HG02571 (cell line): ENCODE data around the gene WFDC1.
"Not testable (repeated sequence)": the region's sequence is repeated elsewhere in the genome, so short reads cannot be mapped to it uniquely, and the experiment has no call there.

Experiments used
- ATAC-seq: cut with Tn5 transposase; IDR thresholded peaks from one replicate; pipeline ENCODE4 v1.9.1; 2021; ENCODE audit warnings: mild to moderate bottlenecking, moderate library complexity; ENCODE audit not compliant: unreplicated experiment

The WFDC1 gene

DNA sequence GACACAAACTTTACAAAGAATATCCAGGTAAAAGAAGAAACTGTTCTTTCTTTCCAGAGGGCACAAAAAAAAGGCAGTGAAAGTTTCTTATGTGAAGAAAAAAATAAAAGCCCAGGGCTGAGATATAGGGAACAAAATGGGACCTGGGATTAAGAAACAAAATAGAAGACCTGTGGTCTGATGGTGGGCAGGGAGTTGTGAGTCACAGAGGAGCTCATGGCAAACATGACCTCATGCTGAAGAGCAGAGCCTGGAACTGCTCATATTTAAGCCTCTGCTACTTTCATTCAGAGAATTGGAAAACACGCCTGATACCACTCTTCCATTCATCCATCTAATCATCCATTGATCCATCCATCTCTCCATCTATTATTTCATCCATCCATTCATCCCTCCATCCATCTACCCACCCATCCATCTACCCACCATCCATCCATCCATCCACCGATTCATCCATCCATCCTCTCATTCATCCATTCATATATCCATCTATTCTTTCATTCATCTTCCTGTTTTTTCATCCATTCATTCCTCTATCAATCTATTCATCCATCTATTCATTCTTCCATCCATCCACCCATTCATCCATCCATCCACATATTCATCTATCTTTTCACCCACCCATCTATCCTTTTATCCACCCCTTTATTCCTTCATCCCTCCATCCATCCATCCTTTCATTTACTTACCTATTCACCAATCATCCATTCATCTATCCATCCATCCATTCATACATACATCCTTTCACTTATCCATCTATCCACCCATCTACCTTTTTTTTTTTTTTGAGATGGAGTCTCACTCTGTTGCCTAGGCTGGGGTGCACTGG lies 30.0 kb downstream of the WFDC1 start:
- no peak for ATAC-seq

- no peak for ATAC-seq
Observed at GRCh38 chr16:84326545-84326944, 31.9 kb downstream of the WFDC1 start.

- no peak for ATAC-seq
Observed at GRCh38 chr16:84327926-84328505, 33.3 kb downstream of the WFDC1 start.

DNA sequence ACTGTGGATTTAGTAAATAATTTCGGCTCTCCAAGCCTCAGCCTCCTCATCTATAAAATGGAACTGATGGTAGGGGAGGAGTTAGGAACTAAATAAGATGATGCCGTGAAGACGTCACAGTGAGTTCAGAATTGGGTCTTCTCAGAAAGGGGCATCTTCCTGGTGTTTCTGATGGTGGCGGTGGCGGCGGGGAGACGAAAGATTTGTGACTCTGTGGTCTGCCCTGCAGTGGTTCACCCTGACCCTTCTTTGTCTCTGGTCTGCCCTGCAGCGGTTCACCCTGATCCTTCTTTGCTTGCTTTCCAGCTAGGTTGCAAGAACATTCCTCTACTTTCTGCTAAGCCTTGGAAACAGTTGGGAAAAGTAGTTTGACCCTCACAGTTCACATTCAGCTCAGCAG lies 34.3 kb downstream of the WFDC1 start:
- no peak for ATAC-seq

GRCh38 chr16:84329843-84330684 lies 35.4 kb downstream of the WFDC1 start:
- no peak for ATAC-seq

- ATAC-seq = no peak
Observed at GRCh38 chr16:84330685-84331050, 36.0 kb downstream of the WFDC1 start.

DNA sequence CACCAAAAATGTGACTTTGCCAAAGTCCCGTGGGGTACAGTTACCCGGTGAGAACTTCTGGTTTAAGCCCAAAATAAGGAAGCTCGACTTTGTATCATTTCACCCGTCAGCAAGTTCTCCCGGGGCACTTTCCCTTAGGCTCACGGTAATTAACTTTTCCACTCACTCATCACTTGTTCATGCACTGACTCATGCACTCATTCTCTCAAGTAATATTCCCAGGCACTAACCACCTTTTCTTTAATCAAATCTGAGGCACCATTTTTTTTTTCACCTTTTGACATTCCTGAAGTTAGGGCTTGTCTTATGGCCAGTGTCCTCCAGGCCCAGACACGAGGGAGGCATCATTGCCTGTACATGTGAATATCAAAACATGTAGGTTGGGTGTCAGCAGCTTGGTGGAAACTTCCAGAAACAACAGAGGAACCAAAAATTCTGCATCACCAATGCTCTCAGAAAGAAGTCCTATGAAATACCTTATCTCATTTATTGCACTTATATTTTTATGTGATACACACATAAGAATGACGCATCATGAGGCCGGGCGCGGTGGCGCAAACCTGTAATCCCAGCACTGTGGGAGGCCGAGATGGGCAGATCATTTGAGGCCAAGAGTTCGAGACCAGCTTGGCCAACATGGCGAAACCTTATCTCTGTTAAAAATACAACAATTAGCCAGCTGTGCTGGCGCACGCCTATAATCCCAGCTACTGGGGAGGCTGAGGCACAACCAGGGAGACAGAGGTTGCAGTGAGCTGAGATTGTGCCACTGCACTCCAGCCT lies 37.5 kb downstream of the WFDC1 start:
- ATAC-seq = no peak

DNA sequence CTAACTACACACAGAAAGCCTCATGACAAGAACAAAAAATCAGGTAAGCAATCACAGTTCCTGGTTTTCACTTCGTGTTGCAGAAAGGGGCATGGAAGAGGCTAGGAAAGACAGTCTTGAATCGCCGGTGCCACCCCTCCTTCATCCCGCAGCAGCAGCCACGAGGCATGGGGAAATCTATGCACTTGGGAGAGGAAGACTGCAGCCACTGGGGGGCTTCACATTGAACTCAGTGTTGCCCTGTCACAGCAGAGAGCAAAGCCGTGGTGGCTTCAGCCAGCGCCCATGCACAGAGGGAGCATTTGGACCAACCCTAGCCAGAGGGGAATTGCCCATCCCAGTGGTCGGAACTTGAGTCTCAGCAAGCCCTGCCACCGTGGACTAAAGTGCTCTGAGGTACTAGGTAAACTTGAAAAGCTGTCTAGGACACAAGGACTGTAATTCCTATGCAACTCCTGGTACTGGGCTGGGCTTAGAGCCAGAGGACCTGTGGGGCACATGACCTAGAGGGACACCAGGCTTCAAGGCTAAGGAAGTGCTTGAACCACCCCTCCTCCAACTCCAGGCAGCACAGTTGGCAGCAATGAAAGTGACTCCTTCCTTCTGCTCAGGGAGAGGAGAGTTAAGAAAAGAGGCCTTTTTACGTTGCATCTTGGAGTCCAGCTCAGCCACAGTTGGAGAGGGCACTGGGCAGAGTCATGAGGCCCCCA lies 38.5 kb downstream of the WFDC1 start:
- no peak for ATAC-seq

DNA sequence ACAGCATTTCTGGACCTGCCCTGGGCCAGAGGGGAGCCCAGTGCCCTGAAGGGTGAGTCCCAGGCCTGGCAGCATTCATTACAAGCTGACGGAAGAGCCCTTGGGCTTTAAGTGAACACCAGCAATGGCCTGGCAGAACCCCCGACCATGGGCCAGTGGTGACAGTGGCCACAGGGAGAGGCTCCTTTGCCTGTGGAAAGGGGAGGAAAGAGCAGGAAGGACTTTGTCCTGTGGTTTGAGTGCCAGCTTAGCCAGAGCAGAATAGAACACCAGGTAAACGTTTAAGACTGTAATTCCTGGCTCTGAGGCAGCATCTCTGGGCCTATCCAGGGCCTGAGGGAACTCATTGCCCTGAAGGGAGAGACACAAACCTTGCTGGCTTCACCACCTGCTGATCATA lies 39.4 kb downstream of the WFDC1 start:
- no peak for ATAC-seq

DNA sequence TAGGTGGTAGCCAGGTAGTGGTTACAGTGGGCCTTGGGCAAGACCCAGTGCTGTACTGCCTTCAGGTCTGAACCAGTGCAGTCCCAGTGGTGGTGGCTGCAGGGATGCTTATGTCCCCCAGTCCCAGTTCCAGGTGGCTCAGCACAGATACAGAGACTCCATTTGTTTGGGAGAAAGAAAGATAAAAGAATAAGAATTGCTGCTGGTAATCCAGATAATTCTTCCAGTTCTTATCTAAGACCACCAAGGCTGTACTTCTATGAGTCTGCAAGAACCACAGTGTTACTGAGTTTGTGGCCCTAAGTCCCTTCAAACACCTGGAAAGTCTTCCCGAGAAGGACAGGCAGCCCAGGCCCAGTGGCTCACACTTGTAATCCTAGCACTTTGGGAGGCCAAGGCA lies 39.8 kb downstream of the WFDC1 start:
- ATAC-seq = no peak

GRCh38 chr16:84337236-84337635 lies 42.6 kb downstream of the WFDC1 start:
- not testable (repeated sequence) for ATAC-seq

DNA sequence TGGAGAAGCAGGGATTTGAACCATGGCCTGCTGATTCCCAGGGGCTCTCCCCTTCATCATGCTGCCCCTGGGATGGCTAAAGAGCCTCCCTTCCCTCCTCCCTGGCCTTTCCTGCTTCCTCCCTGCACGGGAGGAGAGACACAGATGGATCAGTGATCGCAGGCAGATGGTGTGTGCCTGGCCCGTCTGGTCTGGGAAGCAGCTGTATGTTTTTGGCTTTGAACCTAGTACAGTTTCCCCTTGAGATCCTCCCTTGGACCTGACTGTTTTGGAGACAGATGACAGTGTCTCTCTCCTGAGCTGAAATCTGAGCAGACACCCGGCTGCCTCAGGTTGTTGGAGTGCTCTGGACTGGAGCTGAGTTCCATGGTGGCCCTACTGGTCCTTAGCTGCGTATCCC lies 44.6 kb downstream of the WFDC1 start:
- ATAC-seq = no peak

GRCh38 chr16:84339766-84340165 lies 45.1 kb downstream of the WFDC1 start:
- no peak for ATAC-seq

DNA sequence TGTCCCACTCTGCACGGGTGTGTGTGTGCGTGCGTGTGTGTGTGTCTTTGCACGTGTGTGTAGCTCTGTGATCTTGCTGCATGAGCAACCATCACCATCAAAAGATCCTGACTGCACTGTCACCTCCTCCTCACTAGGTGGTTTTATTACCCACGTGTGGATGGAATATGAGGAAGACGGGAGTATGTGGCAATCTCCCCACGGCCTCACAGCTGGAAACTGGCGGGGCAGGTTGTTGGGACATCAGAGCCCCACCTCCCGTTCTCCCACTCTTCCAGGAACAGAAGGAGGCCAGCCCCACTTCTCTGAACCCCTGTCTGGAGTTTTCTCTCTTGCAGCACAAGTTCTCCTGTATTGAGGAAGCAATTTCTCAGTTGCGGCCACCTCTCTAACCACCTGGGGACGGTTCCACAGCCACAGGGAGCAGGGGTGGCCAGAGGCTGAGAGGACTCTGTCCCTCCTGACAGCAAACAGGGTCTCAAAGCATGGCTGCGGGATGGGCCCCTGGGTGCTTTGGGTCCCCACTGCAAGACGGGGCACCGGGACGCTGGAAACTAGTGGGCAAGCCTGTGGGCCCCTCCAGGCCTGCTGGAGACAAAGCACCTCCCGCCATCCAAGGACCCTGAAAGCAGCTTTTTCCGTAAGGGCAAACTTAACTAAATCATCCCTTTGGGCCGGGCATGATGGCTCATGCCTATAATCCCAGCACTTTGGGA lies 45.8 kb downstream of the WFDC1 start:
- no peak for ATAC-seq

- no peak for ATAC-seq
Observed at GRCh38 chr16:84341528-84342295, 47.0 kb downstream of the WFDC1 start.

DNA sequence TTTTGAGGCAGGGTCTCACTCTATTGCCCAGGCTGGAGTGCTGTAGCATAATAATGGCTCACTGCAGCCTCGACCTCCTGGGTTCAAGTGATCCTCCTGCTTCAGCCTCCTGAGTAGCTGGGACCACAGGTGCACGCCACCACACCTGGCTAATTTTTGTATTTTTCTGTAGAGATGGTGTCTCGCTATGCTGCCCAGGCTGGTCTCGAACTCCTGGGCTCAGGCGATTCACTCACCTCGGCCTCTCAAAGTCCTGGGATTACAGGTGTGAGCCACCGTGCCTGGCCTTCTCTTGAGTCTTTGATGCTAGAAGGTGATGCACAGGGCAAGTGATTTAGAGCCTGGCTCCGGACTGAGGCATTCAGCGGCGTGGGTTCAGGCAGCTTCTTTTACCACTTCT lies 49.1 kb downstream of the WFDC1 start:
- ATAC-seq = not testable (repeated sequence)

- ATAC-seq = no peak
Observed at GRCh38 chr16:84344781-84345180, 50.1 kb downstream of the WFDC1 start.

GRCh38 chr16:84347161-84347560 lies 52.5 kb downstream of the WFDC1 start:
- no peak for ATAC-seq

- ATAC-seq = no peak
Observed at GRCh38 chr16:84348386-84348888, 53.8 kb downstream of the WFDC1 start.
